ENCODE measurements around the gene ERICH2. TPM values are rescaled to one million over a fixed set of nuclear protein-coding genes. Genes with fewer than 3 reads are reported as not detected.

The ERICH2 gene
- polyA plus RNA-seq, 1 of the 3 experiments (the other 2 are of a cell fraction) = not detected

- no peaks in the 10 kb centered on the region for H4K20me1 ChIP-seq (ENCODE audit: insufficient read depth)
- no peaks in the 10 kb centered on the region for H3K9me2 ChIP-seq
- H3K79me2 ChIP-seq (ENCODE audit: insufficient read depth) = no peaks in the 10 kb centered on the region
- H3K9ac ChIP-seq = no peak overlapping the region
- no peak for TF ChIP-seq RAD21 (IDR thresholded peaks at IDR 0.05; ENCODE audit: low read length)
- no peak for TF ChIP-seq MEF2A (IDR thresholded peaks at IDR 0.05; ENCODE audit: borderline replicate concordance, low read depth)
- TF ChIP-seq, protein P1, sequence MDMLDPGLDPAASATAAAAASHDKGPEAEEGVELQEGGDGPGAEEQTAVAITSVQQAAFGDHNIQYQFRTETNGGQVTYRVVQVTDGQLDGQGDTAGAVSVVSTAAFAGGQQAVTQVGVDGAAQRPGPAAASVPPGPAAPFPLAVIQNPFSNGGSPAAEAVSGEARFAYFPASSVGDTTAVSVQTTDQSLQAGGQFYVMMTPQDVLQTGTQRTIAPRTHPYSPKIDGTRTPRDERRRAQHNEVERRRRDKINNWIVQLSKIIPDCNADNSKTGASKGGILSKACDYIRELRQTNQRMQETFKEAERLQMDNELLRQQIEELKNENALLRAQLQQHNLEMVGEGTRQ (IDR thresholded peaks at IDR 0.05; ENCODE audit: borderline replicate concordance, low read depth, low read length) = no peak
- TF ChIP-seq SMC3 (IDR thresholded peaks at IDR 0.05; ENCODE audit: low read depth, low read length) = no peak
- no peak for TF ChIP-seq ELF1 (IDR thresholded peaks at IDR 0.05)
- no peak for TF ChIP-seq NRF1 (IDR thresholded peaks at IDR 0.05; ENCODE audit: low read depth, low read length)
- no peak for TF ChIP-seq USF1 (IDR thresholded peaks at IDR 0.05; ENCODE audit: borderline replicate concordance, low read depth)
- no peak for TF ChIP-seq RXRA (IDR thresholded peaks at IDR 0.05; ENCODE audit: borderline replicate concordance, low read depth)
- TF ChIP-seq, protein P2, sequence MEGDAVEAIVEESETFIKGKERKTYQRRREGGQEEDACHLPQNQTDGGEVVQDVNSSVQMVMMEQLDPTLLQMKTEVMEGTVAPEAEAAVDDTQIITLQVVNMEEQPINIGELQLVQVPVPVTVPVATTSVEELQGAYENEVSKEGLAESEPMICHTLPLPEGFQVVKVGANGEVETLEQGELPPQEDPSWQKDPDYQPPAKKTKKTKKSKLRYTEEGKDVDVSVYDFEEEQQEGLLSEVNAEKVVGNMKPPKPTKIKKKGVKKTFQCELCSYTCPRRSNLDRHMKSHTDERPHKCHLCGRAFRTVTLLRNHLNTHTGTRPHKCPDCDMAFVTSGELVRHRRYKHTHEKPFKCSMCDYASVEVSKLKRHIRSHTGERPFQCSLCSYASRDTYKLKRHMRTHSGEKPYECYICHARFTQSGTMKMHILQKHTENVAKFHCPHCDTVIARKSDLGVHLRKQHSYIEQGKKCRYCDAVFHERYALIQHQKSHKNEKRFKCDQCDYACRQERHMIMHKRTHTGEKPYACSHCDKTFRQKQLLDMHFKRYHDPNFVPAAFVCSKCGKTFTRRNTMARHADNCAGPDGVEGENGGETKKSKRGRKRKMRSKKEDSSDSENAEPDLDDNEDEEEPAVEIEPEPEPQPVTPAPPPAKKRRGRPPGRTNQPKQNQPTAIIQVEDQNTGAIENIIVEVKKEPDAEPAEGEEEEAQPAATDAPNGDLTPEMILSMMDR (IDR thresholded peaks at IDR 0.05) = no peak
- no peak for TF ChIP-seq RFX5 (IDR thresholded peaks at IDR 0.05; ENCODE audit: low read length)
- TF ChIP-seq FOXM1 (IDR thresholded peaks at IDR 0.05; ENCODE audit: low read depth) = no peak
- TF ChIP-seq YY1 (IDR thresholded peaks at IDR 0.05; ENCODE audit: low read depth) = no peak
- TF ChIP-seq EZH2phosphoT487 (IDR thresholded peaks at IDR 0.05; ENCODE audit: borderline replicate concordance, low read depth) = no peak
- TF ChIP-seq EP300 (IDR thresholded peaks at IDR 0.05; ENCODE audit: borderline replicate concordance in 1 of 2, low read depth in 1 of 2, low read length in 1 of 2) = no peak
- H3K9me3 ChIP-seq = no peaks in the 10 kb centered on the region
- no peaks in the 10 kb centered on the region for H3K36me3 ChIP-seq (replicated peaks in 1 of 2; ENCODE audit: control insufficient read depth in 1 of 2, insufficient read depth in 2 of 2, low read length in 1 of 2)
- H3K4me1 ChIP-seq (ENCODE audit: control insufficient read depth in 1 of 2, insufficient read depth in 2 of 2, low read depth in 1 of 2, low read length in 1 of 2) = no peaks in the 10 kb centered on the region
- WGBS (ENCODE audit: low lambda C conversion rate) = 25% methylated on average over 3 of the region's 3 CpGs
- H2AFZ ChIP-seq (ENCODE audit: low read depth) = no peak overlapping the region
- no peak overlapping the region for H3K4me2 ChIP-seq
- DNase-seq = no peak
- H3K27ac ChIP-seq (ENCODE audit: low read depth in 2 of 2, low read length in 1 of 2) = no peak overlapping the region
- POLR2A ChIA-PET = no interaction called here
- H3K27me3 ChIP-seq (ENCODE audit: insufficient read depth) = peaks cover 15% of the 10 kb centered on the region; the same call in 1 of the 2 replicates
- H3F3A ChIP-seq (replicated peaks; ENCODE audit: insufficient read depth) = peaks cover 3% of the 10 kb centered on the region
- no peak overlapping the region for H3K4me3 ChIP-seq (ENCODE audit: low read depth in 2 of 2, low read length in 1 of 2)
- CTCF ChIA-PET = no interaction called here
These were observed 28.2 kb upstream of the ERICH2 start for GRCh38 chr2:170742000-170742399.

DNA sequence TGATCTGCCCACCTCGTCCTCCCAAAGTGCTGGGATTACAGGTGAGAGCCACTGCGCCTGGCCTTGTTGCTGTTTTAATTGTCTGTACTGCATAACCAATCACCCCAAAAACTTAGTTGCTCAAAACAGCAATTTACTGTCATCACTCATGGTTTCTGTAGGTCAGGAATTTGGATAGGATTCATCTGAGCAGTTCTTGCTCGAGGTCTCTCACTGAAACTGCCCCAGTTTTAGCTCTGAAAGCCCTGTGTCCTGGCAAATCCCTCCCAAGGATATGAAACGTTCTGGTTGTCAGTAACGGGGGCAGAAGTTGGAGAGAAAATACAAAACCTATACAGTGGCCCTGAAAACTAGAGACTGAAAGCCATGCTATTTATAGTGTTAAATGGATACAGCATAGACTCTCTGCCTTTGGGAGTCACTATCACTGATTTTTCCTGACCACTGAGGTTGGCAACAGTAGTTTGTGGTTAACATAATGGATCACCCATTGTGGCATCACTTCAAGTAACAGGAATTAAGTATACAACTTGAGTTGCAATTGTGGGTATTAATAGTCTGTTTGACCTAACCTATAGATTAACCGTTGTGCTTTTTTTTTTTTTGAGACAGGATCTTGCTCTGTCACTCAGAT, 27.2 kb upstream of the ERICH2 start:
- Histone ChIP-seq H3K27me3 (ENCODE audit: insufficient read depth) (peaks cover 15% of the 10 kb centered on the region; the same call in 1 of the 2 replicates), H3K4me2 (no peak overlapping the region), H3K9ac (no peak overlapping the region), H3F3A (replicated peaks; ENCODE audit: insufficient read depth) (peaks cover 3% of the 10 kb centered on the region), H3K79me2 (ENCODE audit: insufficient read depth) (no peaks in the 10 kb centered on the region), H3K4me3 (ENCODE audit: low read depth in 2 of 2, low read length in 1 of 2) (no peak overlapping the region), H3K36me3 (replicated peaks in 1 of 2; ENCODE audit: control insufficient read depth in 1 of 2, insufficient read depth in 2 of 2, low read length in 1 of 2) (no peaks in the 10 kb centered on the region), H2AFZ (ENCODE audit: low read depth) (no peak overlapping the region), H3K9me3 (no peaks in the 10 kb centered on the region), H3K4me1 (ENCODE audit: control insufficient read depth in 1 of 2, insufficient read depth in 2 of 2, low read depth in 1 of 2, low read length in 1 of 2) (no peaks in the 10 kb centered on the region), H3K27ac (ENCODE audit: low read depth in 2 of 2, low read length in 1 of 2) (no peak overlapping the region), H4K20me1 (ENCODE audit: insufficient read depth) (no peaks in the 10 kb centered on the region), H3K9me2 (no peaks in the 10 kb centered on the region)
- no peak for TF ChIP-seq FOXJ3 (CRISPR knock-in tag; IDR thresholded peaks at IDR 0.05)
- TF ChIP-seq ZBTB33 (IDR thresholded peaks at IDR 0.05; ENCODE audit: borderline replicate concordance, low read depth) = no peak
- no peak for TF ChIP-seq MAX (IDR thresholded peaks at IDR 0.05; ENCODE audit: low read depth)
- TF ChIP-seq RFX5 (IDR thresholded peaks at IDR 0.05; ENCODE audit: low read length) = no peak
- TF ChIP-seq, protein P2 (IDR thresholded peaks at IDR 0.05) = no peak
- POLR2A ChIA-PET = no interaction called here
- CTCF ChIA-PET = interaction anchor here (0.6 kb wide), 1 partner anchor 17 kb away, joined by 3 read pairs; no protein-coding TSS in a partner anchor
- no peak for DNase-seq
- WGBS (ENCODE audit: low lambda C conversion rate) = 18% methylated on average over 6 of the region's 6 CpGs

Measured in SK-N-SH (cell line).